WI38 (cell line): ENCODE results near the gene FGF14.

Source experiments
- H3K4me3 ChIP-seq: 2 replicates; pipeline ENCODE4 v1.5.1; 2011; ENCODE audit warnings: low read depth, mild to moderate bottlenecking, control low read depth, low read length
- CTCF ChIP-seq: IDR thresholded peaks from 2 replicates; pipeline ENCODE4 v1.5.1; 2012; ENCODE audit warnings: low read depth, mild to moderate bottlenecking, control low read depth, low read length

FGF14 gene

GRCh38 chr13:101946401-101946800 is 455.4 kb downstream of the FGF14 start:
- no peak overlapping the region for H3K4me3 ChIP-seq
- TF ChIP-seq CTCF, result no peak

- H3K4me3 ChIP-seq, result no peak overlapping the region
- no peak for TF ChIP-seq CTCF
These were observed 456.4 kb downstream of the FGF14 start for GRCh38 chr13:101945435-101945834.

- TF ChIP-seq CTCF, result no peak
- no peak overlapping the region for H3K4me3 ChIP-seq
These were observed 457.3 kb downstream of the FGF14 start for GRCh38 chr13:101944521-101944920.

DNA sequence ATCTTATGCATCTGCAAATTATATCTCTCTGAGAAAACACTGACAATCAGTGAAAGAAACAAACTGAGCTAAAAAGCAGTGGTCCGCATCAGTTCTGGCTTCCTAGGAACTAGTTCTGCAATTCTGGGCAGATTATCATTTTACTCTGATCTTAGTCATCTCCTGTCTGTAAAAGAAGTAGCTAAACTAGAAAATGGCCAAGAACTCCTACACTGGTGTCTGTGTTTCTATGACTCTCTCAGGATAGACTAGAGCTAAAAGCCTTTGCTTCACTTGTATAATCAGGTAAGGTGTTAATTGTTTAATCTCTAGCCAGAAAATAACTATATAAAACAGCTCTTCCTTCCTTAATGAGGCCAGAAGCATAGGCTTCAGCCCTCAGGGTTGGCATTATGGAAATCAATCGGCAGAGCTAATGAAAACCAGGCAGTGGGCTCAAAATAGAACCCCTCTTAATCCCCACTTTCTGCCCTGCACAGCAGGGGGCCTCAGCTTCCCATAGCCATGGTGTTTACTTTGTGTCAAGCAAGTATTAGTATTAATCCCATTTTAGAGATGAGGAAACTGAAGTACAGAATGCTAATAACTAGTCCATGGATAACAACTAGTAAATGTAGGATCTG is 459.2 kb downstream of the FGF14 start:
- no peak overlapping the region for H3K4me3 ChIP-seq
- TF ChIP-seq CTCF, result no peak

GRCh38 chr13:101942038-101942437 is 459.8 kb downstream of the FGF14 start:
- TF ChIP-seq CTCF, result no peak
- no peak overlapping the region for H3K4me3 ChIP-seq

DNA sequence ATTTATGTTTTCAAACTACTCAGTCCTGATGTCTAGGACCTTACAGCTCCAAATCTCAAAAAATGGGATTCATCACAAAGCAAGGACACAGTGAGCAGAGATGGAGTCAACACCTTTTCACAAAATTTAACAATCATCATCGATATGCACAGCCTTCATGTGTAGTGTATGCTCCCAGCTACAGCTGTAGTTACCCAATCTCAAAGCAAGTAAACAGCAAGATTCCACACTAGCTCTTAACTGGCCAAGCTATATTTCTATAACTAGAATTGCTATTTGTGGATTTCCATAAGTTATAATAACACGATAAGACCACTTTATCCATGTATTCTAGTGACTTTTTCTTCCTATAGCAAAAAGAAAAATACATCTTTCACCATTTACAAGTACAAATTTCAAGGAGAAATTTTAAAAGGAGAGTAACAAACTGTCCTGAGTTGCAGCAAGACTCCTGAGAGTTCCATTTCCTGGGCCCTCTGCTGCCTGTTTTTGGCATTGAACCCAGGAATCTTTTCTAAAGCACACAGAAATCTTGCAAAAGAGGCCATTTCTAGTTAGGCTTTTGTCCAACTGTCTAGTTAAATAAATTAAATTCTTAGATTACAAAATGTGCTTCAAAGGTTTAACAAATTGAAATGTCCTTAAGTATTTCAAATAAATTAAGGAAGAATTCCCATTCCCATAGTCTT is 460.6 kb downstream of the FGF14 start:
- TF ChIP-seq CTCF, result no peak
- H3K4me3 ChIP-seq, result no peak overlapping the region

- no peak overlapping the region for H3K4me3 ChIP-seq
- TF ChIP-seq CTCF, result no peak
These were observed 462.5 kb downstream of the FGF14 start for GRCh38 chr13:101939370-101939769.
